ENCODE data around the gene RBM43.
"Not testable (repeated sequence)": the region's sequence is repeated elsewhere in the genome, so short reads cannot be mapped to it uniquely, and the experiment has no call there.

RBM43 gene

GRCh38 chr2:151261231-151261976 is at the start of gene RBM43:
TSS of gene RBM43 (minus strand) at chr2:151261863. CDS start at chr2:151261727, 136 bp downstream.
- DNase-seq = peak; percentile 85 to 93

- DNase-seq = not testable (repeated sequence)
Measured at GRCh38 chr2:151310313-151310712, 48.6 kb upstream of the RBM43 start.

- DNase-seq = no peak
Measured at GRCh38 chr2:151306621-151307020, 45.0 kb upstream of the RBM43 start.

- no peak for DNase-seq
Measured at GRCh38 chr2:151305129-151305691, 43.5 kb upstream of the RBM43 start.

- no peak for DNase-seq
Measured at GRCh38 chr2:151302879-151303278, 41.2 kb upstream of the RBM43 start.

GRCh38 chr2:151302404-151302803 is 40.7 kb upstream of the RBM43 start:
- no peak for DNase-seq

- DNase-seq = no peak
Measured at GRCh38 chr2:151299920-151300539, 38.4 kb upstream of the RBM43 start.

- peak; percentile 68 to 75 for DNase-seq
Measured at GRCh38 chr2:151297882-151298281, 36.2 kb upstream of the RBM43 start.

- DNase-seq = not testable (repeated sequence)
Measured at GRCh38 chr2:151295926-151296325, 34.3 kb upstream of the RBM43 start.

GRCh38 chr2:151292546-151292945 is 30.9 kb upstream of the RBM43 start:
- no peak for DNase-seq

- DNase-seq = no peak
Measured at GRCh38 chr2:151292141-151292540, 30.5 kb upstream of the RBM43 start.

GRCh38 chr2:151291224-151291623 is 29.6 kb upstream of the RBM43 start:
- no peak for DNase-seq

GRCh38 chr2:151289972-151290866 is 28.6 kb upstream of the RBM43 start:
- DNase-seq = peak; percentile 80 to 83

GRCh38 chr2:151287513-151288250 is 26.0 kb upstream of the RBM43 start:
- no peak for DNase-seq

- no peak for DNase-seq
Measured at GRCh38 chr2:151282401-151282800, 20.7 kb upstream of the RBM43 start.

- DNase-seq = no peak
Measured at GRCh38 chr2:151280271-151280670, 18.6 kb upstream of the RBM43 start.

- DNase-seq = no peak
Measured at GRCh38 chr2:151278487-151278886, 16.8 kb upstream of the RBM43 start.

- no peak for DNase-seq
Measured at GRCh38 chr2:151277067-151277466, 15.4 kb upstream of the RBM43 start.

GRCh38 chr2:151275291-151275690 is 13.6 kb upstream of the RBM43 start:
- DNase-seq = no peak

- DNase-seq = no peak
Measured at GRCh38 chr2:151271824-151272223, 10.2 kb upstream of the RBM43 start.

GRCh38 chr2:151269798-151270568 is 8.3 kb upstream of the RBM43 start:
- no peak for DNase-seq

GRCh38 chr2:151268085-151268484 is 6.4 kb upstream of the RBM43 start:
- no peak for DNase-seq

Data from AML-193 (cell line).